Ovary (tissue), 9 donors: Measurements from ENCODE around the gene POTEB3. TPM values are rescaled to one million over a fixed set of nuclear protein-coding genes. Genes with fewer than 3 reads are reported as not detected.
"Not testable (repeated sequence)": the region's sequence is repeated elsewhere in the genome, so short reads cannot be mapped to it uniquely, and the experiment has no call there.

Source experiments
- DNase-seq, 5 donors: peaks; one replicate each; pipeline ENCODE4 v3.0.0-alpha.2; 2019 to 2020
- H3K27ac ChIP-seq, 2 donors: fragments of 200-600 bp; one replicate each; pipeline versions ENCODE4 v1.5.1 to v1.8.0; 2019 to 2022
- H3K27me3 ChIP-seq: fragments of 200-600 bp; one replicate; pipeline ENCODE4 v1.8.0; 2022
- H3K36me3 ChIP-seq: fragments of 200-600 bp; sonication (generic); one replicate; pipeline ENCODE4 v1.5.1; 2019
- H3K4me1 ChIP-seq: one replicate; pipeline ENCODE4 v1.8.1; 2013; ENCODE audit warnings: mild to moderate bottlenecking, moderate library complexity; ENCODE audit not compliant: insufficient read depth
- H3K4me3 ChIP-seq: fragments of 200-600 bp; sonication (generic); one replicate; pipeline ENCODE4 v1.5.1; 2017
- H3K9me3 ChIP-seq, 2 donors: fragments of 200-600 bp in 1 of 2; sonication (generic) in 1 of 2; one replicate each; pipeline versions ENCODE4 v1.5.1 to v1.8.1; 2013 to 2019; ENCODE audit warnings: mild to moderate bottlenecking in 1 of 2, moderate library complexity in 1 of 2
- WGBS, 3 donors: extraction: QIAGEN DNeasy Blood & Tissue Kit in 1 of 3; methylation state at CpG; one replicate each; pipeline versions ENCODE4 v1.1.5 to v1.1.7; 2013 to 2017; 5-methylcytosine and 5-hydroxymethylcytosine counted together
- intact Hi-C, 4 donors: fragments of 100-400 bp; cut with DNase I; formaldehyde crosslinking; loops; one replicate each; pipeline versions ENCODE4 v1.11.0 to v1.15.1; 2022 to 2023
- microRNA-seq, 3 donors: library from miRNA; unstranded; fragments of <30 nt; microRNA quantifications; one replicate each; pipeline versions ENCODE4 to v1.2.0, GENCODE V29; 2019 to 2020
- polyA plus RNA-seq, 2 donors: library from polyadenylated mRNA; stranded (reverse); fragments of 200-250 nt in 1 of 2; fragments of 350-450 nt in 1 of 2; fragmentation: Illumina TruSeq in 1 of 2; extraction: RNeasy Lipid Tissue Mini Kit (QIAGEN cat#74804) in 1 of 2; gene quantifications; one replicate each; pipeline ENCODE4 v1.2.3, GENCODE V29; 2013 to 2014
- small RNA-seq: library from RNA; depleted of rRNA; stranded (forward); fragments of <200 nt; gene quantifications from one replicate; pipeline ENCODE3, GENCODE V24; 2016
- total RNA-seq, 7 donors: library from RNA; depleted of rRNA in 2 of 7; stranded (reverse); fragments of >200 nt in 2 of 7; fragmentation: NEBNext Ultra II Directional in 3 of 7; extraction: Animal tissue kit (Norgen Biotek cat#: 25700) in 3 of 7; gene quantifications; one replicate each; pipeline versions ENCODE4 v1.1.0 to v1.2.4, GENCODE V29; 2016 to 2023
- donor health status: DM: no; HTN: no; CAD: no; lungs with moderate emphysema.
- donor health status: DM: no; HTN: no; CAD: no.
- donor health status: Bipolar disorder and iron deficiency.
- donor health status: DM: yes; HTN: yes; CAD: no.
- donor health status: DM: no; HTN: no; CAD: no.
- donor health status: DM: yes; HTN: yes; CAD: no.

Gene POTEB3
- total and polyA plus RNA-seq, 9 donors: not detected

DNA sequence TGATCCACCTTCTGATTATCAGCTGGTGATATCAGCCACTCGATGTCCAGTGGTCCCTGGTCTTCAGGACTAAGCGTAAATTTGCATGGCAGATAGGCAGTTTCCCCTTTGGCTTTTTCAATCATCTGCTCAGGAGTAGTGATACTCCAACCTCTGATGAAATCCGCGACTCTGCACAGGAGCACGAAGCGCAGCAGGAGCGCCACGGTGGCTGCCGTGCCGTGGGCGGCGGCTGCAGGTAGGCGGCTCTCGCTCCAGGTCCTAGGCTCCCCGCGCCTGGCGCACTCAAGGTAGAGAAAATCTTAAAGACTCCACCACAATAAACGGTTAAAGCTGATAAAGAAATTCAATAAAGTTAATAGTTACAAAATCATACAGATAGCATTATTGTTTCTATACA is 66.6 kb downstream of the POTEB3 start:
- intact Hi-C loops, H3K27me3 ChIP-seq: not testable (repeated sequence)

DNA sequence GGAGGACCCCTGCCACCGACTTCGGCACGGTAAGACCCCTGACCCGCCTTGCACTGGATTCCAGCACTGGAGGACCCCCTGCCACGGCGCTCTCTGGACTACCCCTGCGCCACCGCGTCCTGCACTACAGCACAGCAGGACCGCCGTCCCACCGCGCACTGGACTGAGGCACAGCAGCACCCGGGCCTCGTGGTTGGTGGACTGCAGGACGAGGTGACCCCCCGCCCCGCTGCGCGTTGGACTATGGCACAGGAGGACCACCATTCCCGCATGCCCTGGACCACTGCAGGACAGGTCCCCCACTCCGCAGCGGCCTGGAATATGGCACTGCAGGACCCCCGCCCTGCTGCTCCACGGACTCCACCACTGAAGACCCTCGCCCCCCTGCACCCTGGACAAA is 71.1 kb downstream of the POTEB3 start:
- DNase-seq, H3K27ac ChIP-seq, intact Hi-C loops, H3K27me3 ChIP-seq, H3K36me3 ChIP-seq, H3K4me3 ChIP-seq, H3K9me3 ChIP-seq, H3K4me1 ChIP-seq: not testable (repeated sequence)
- 86% methylated on average over 8 of the region's 26 CpGs; no CpG with 5 or more reads in 2 of the 3 donors for WGBS, 3 donors

More for the DNA sequence above, 66.6 kb downstream of the POTEB3 start:
- not testable (repeated sequence) for H3K36me3 ChIP-seq, H3K4me1 ChIP-seq, H3K9me3 ChIP-seq, DNase-seq, H3K4me3 ChIP-seq, H3K27ac ChIP-seq
- 76 to 78% methylated on average over 2 to 16 of the region's 18 CpGs; no CpG with 5 or more reads in 1 of the 3 donors for WGBS, 3 donors

DNA sequence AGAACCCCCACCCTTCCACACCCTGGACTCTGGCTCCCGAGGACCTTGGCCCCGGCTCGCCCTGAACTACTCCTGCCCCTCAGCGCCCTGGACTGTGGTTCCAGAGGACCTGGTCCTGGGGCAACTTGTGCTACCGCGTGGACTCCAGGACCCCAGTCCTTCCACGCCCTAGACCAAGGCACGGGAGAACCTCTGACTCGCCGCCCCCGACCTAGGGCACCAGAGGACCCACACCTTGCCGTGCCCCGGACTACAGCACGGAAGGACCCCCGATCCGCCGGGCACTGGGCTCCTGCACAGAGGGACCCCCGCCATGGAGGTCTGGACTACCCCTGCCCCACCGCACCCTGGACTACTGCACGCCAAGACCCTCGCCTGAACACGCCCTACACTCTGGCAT is 71.7 kb downstream of the POTEB3 start:
- peak in 1 of 5 donors; percentile 25 for DNase-seq
- H3K27me3 ChIP-seq, H3K27ac ChIP-seq, intact Hi-C loops, H3K9me3 ChIP-seq, H3K36me3 ChIP-seq, H3K4me3 ChIP-seq, H3K4me1 ChIP-seq: not testable (repeated sequence)
- 94% methylated on average over 13 of the region's 22 CpGs; no CpG with 5 or more reads in 2 of the 3 donors for WGBS, 3 donors

Small RNAs within 50 kb of the gene (microRNA-seq; reads per million reads assigned to microRNA genes)
- gene MIR3118-3: 0 reads per million in 3 donors

Small RNAs within 50 kb of the gene (small RNA-seq; reads per million reads assigned to genes)
- not detected for gene GRAMD4P6
- gene MIR3118-3: not detected
- not detected for gene RF00026
